ENCODE data around the gene MAP4. TPM values are rescaled to one million over a fixed set of nuclear protein-coding genes. Genes with fewer than 3 reads are reported as not detected.
"Not testable (repeated sequence)": the region's sequence is repeated elsewhere in the genome, so short reads cannot be mapped to it uniquely, and the experiment has no call there.

MAP4 gene
- polyA plus RNA-seq, 1 donor from 2014 or later = 186 TPM

GRCh38 chr3:48007361-48007760, 8.9 kb downstream of the MAP4 start:
- H3K79me2 ChIP-seq (replicated peaks; ENCODE audit: insufficient read depth, low read length); H3K9me3 ChIP-seq (ENCODE audit: low read length); H3K27ac ChIP-seq (ENCODE audit: low read length); H4K20me1 ChIP-seq (ENCODE audit: insufficient read depth); H2AFZ ChIP-seq (ENCODE audit: low read depth, low read length); H3K27me3 ChIP-seq (ENCODE audit: insufficient read depth, low read depth, low read length); H3K9me2 ChIP-seq (ENCODE audit: insufficient read depth, low read length); H3K4me3 ChIP-seq (ENCODE audit: low read length); H3K4me2 ChIP-seq (ENCODE audit: low read length); H3K9ac ChIP-seq (ENCODE audit: low read length); H3F3A ChIP-seq (ENCODE audit: insufficient read depth, low read length, poor library complexity, severe bottlenecking); H3K36me3 ChIP-seq (ENCODE audit: insufficient read depth, low read length): not testable (repeated sequence)

DNA sequence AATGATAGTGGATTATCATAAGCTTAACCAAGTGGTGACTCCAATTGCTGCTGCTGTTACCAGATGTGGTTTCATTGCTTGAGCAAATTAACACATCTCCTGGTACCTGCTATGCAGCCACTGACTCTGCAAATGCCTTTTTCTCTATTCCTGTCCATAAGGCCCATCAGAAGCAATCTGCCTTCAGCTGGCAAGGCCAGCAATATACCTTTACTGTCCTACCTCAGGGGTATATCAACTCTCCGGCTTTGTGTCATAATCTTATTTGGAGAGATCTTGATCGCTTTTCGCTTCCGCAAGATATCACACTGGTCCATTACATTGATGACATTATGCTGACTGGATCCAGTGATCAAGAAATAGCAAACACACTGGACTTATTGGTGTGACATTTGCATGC, 9.4 kb downstream of the MAP4 start:
- H3K9me2 ChIP-seq (ENCODE audit: insufficient read depth, low read length); H3K9me3 ChIP-seq (ENCODE audit: low read length); H3K27ac ChIP-seq (ENCODE audit: low read length); H4K20me1 ChIP-seq (ENCODE audit: insufficient read depth); H3F3A ChIP-seq (ENCODE audit: insufficient read depth, low read length, poor library complexity, severe bottlenecking); H3K9ac ChIP-seq (ENCODE audit: low read length); H3K4me3 ChIP-seq (ENCODE audit: low read length); H3K4me2 ChIP-seq (ENCODE audit: low read length); H3K79me2 ChIP-seq (replicated peaks; ENCODE audit: insufficient read depth, low read length); H3K27me3 ChIP-seq (ENCODE audit: insufficient read depth, low read depth, low read length); H3K36me3 ChIP-seq (ENCODE audit: insufficient read depth, low read length); H2AFZ ChIP-seq (ENCODE audit: low read depth, low read length): not testable (repeated sequence)

DNA sequence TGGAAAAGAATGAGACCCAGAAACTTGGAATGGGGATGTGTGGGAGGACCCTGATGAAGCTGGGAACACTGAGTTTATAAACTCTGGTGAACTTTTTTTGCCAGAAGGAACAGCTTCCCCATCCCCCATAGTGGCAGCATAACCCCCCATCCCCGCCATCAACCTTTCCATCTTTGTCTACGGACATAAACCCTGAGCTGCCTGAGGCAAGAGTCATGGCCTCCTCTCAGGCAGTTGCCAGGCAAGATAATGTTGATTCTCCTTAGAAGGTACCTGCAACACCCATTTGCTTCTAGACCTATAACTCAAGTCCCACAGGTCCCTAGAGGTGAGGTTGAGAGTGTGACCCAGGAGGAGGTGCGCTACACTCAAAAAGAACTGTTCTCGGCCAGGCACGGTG, 11.5 kb downstream of the MAP4 start:
- Histone ChIP-seq H3K4me3 (ENCODE audit: low read length) (no peak overlapping the region), H3F3A (ENCODE audit: insufficient read depth, low read length, poor library complexity, severe bottlenecking) (no peaks in the 10 kb centered on the region), H2AFZ (ENCODE audit: low read depth, low read length) (no peak overlapping the region), H3K9ac (ENCODE audit: low read length) (no peak overlapping the region), H3K9me3 (ENCODE audit: low read length) (no peaks in the 10 kb centered on the region), H3K36me3 (ENCODE audit: insufficient read depth, low read length) (no peaks in the 10 kb centered on the region), H3K9me2 (ENCODE audit: insufficient read depth, low read length) (no peaks in the 10 kb centered on the region), H3K4me2 (ENCODE audit: low read length) (no peak overlapping the region), H3K27me3 (ENCODE audit: insufficient read depth, low read depth, low read length) (no peaks in the 10 kb centered on the region), H4K20me1 (ENCODE audit: insufficient read depth) (no peaks in the 10 kb centered on the region), H3K27ac (ENCODE audit: low read length) (no peak overlapping the region), H3K79me2 (replicated peaks; ENCODE audit: insufficient read depth, low read length) (peaks cover 5% of the 10 kb centered on the region)
- TF ChIP-seq EP300 (conservative IDR thresholded peaks at IDR 0.05; ENCODE audit: poor library complexity, severe bottlenecking) = no peak
- TF ChIP-seq SMC3 (conservative IDR thresholded peaks at IDR 0.05; ENCODE audit: poor library complexity) = no peak
- no peak for TF ChIP-seq TAF1 (IDR thresholded peaks at IDR 0.05; ENCODE audit: low read depth)
- TF ChIP-seq, protein P1, sequence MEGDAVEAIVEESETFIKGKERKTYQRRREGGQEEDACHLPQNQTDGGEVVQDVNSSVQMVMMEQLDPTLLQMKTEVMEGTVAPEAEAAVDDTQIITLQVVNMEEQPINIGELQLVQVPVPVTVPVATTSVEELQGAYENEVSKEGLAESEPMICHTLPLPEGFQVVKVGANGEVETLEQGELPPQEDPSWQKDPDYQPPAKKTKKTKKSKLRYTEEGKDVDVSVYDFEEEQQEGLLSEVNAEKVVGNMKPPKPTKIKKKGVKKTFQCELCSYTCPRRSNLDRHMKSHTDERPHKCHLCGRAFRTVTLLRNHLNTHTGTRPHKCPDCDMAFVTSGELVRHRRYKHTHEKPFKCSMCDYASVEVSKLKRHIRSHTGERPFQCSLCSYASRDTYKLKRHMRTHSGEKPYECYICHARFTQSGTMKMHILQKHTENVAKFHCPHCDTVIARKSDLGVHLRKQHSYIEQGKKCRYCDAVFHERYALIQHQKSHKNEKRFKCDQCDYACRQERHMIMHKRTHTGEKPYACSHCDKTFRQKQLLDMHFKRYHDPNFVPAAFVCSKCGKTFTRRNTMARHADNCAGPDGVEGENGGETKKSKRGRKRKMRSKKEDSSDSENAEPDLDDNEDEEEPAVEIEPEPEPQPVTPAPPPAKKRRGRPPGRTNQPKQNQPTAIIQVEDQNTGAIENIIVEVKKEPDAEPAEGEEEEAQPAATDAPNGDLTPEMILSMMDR (IDR thresholded peaks at IDR 0.05; ENCODE audit: poor library complexity, severe bottlenecking) = no peak
- TF ChIP-seq, protein P2, sequence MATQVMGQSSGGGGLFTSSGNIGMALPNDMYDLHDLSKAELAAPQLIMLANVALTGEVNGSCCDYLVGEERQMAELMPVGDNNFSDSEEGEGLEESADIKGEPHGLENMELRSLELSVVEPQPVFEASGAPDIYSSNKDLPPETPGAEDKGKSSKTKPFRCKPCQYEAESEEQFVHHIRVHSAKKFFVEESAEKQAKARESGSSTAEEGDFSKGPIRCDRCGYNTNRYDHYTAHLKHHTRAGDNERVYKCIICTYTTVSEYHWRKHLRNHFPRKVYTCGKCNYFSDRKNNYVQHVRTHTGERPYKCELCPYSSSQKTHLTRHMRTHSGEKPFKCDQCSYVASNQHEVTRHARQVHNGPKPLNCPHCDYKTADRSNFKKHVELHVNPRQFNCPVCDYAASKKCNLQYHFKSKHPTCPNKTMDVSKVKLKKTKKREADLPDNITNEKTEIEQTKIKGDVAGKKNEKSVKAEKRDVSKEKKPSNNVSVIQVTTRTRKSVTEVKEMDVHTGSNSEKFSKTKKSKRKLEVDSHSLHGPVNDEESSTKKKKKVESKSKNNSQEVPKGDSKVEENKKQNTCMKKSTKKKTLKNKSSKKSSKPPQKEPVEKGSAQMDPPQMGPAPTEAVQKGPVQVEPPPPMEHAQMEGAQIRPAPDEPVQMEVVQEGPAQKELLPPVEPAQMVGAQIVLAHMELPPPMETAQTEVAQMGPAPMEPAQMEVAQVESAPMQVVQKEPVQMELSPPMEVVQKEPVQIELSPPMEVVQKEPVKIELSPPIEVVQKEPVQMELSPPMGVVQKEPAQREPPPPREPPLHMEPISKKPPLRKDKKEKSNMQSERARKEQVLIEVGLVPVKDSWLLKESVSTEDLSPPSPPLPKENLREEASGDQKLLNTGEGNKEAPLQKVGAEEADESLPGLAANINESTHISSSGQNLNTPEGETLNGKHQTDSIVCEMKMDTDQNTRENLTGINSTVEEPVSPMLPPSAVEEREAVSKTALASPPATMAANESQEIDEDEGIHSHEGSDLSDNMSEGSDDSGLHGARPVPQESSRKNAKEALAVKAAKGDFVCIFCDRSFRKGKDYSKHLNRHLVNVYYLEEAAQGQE (IDR thresholded peaks at IDR 0.05; ENCODE audit: borderline replicate concordance) = no peak
- no peak for TF ChIP-seq RAD21 (conservative IDR thresholded peaks at IDR 0.05)
- no peak for TF ChIP-seq POLR2AphosphoS5 (IDR thresholded peaks at IDR 0.05)
